GM13977 (cell line): ENCODE results near the gene GLRX5.
"Not testable (repeated sequence)": the region's sequence is repeated elsewhere in the genome, so short reads cannot be mapped to it uniquely, and the experiment has no call there.

ENCODE experiments used
- DNase-seq: peaks from one replicate; pipeline ENCODE4 v3.0.0; 2012; ENCODE audit warnings: low spot score
- in situ Hi-C: fragments of 300-500 bp; cut with MboI; formaldehyde crosslinking; loops from one replicate; pipeline ENCODE4 v1.12.0; 2022; ENCODE audit warnings: low sequenced_read_pairs, low pct_unique_long_range_greater_than_20kb, mixed read lengths, inconsistent platforms; ENCODE audit not compliant: unreplicated experiment
- TF ChIP-seq, protein P1 (sequence below): IDR thresholded peaks from 2 replicates; pipeline ENCODE4 v1.5.1; 2012; ENCODE audit warnings: mild to moderate bottlenecking, control low read depth; ENCODE audit not compliant: insufficient read depth; ENCODE audit errors: extremely low read depth, missing control alignments

GLRX5 gene

DNA sequence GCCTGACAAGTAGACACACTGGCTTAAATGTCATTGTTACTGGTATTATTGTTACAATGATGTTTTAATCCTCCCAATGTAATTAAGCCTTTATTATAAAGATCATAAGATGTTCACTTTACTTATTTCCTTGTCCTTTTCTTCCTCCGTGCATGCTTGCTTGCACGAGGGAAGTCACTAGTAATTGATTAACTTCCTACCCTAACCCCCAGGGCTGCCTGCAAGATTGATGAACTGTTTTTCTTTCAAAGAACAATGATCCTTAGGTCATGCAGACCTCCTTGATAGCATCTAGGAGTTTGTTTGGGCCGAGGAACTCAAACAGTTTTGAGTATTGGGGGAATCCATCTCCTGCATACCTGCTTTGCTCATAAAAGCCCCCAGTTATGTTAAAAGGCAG lies 43.0 kb downstream of the GLRX5 start:
- TF ChIP-seq, protein P1, sequence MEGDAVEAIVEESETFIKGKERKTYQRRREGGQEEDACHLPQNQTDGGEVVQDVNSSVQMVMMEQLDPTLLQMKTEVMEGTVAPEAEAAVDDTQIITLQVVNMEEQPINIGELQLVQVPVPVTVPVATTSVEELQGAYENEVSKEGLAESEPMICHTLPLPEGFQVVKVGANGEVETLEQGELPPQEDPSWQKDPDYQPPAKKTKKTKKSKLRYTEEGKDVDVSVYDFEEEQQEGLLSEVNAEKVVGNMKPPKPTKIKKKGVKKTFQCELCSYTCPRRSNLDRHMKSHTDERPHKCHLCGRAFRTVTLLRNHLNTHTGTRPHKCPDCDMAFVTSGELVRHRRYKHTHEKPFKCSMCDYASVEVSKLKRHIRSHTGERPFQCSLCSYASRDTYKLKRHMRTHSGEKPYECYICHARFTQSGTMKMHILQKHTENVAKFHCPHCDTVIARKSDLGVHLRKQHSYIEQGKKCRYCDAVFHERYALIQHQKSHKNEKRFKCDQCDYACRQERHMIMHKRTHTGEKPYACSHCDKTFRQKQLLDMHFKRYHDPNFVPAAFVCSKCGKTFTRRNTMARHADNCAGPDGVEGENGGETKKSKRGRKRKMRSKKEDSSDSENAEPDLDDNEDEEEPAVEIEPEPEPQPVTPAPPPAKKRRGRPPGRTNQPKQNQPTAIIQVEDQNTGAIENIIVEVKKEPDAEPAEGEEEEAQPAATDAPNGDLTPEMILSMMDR: no peak
- in situ Hi-C loops: no loop called here
- DNase-seq: no peak

DNA sequence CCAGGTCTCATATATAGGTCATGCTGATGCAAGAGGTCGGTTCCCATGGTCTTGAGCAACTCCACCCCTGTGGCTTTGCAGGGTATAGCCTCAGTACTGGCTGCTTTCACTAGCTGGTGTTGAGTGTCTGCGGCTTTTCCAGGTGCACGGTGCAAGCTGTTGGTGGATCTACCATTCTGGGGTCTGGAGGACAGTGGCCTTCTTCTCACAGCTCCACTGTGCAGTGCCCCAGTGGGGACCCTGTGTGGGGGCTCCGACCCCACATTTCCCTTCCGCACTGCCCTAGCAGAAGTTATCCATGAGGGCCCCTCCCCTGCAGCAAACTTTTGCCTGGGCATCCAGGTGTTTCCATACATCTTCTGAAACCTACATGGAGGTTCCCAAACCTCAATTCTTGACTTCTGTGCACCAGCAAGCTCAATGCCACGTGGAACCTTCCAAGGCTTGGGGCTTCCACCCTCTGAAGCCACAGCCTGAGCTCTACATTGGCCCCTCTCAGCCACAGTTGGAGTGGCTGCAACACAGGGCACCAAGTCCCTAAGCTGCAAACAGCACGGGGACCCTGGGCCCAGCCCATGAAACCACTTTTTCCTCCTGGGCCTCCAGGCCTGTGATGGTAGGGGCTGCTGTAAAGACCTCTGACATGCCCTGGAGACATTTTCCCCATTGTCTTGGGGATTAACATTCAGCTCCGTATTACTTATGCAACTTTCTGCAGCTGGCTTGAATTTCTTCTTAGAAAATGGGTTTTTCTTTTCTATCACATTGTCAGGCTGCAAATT lies 49.2 kb downstream of the GLRX5 start:
- DNase-seq, in situ Hi-C loops: not testable (repeated sequence)

DNA sequence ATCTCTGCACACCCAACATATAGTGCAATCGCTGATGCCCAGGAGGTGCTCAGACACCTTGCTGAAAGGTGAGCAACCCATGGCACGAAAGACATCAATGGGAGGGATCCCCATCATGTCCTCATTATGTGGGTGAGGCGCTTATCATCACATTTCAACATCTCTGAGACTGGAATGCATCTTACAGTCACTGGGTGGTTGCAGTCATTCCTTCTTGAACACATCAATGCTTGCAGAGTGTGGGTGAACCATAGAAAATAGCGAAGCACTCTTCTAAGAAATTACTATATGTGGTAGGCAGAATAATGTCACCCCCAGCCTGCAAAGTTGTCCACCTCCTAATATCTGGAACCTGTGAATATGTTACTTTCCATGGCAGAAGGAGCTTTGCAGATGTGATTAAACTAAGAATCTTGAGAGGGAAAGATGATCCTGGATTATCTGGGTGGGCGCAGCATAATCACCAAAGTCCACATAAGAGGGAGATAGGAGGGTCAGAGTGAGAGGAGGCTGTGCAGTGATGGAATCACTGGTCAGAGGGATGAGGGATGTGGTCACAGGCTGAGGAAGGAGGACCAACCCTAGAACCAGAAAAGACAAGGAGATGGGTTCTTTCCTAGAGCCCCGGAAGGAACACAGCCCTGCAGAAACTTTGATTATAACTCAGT lies 51.2 kb downstream of the GLRX5 start:
- DNase-seq: no peak
- in situ Hi-C loops: no loop called here
- TF ChIP-seq, protein P1: no peak

DNA sequence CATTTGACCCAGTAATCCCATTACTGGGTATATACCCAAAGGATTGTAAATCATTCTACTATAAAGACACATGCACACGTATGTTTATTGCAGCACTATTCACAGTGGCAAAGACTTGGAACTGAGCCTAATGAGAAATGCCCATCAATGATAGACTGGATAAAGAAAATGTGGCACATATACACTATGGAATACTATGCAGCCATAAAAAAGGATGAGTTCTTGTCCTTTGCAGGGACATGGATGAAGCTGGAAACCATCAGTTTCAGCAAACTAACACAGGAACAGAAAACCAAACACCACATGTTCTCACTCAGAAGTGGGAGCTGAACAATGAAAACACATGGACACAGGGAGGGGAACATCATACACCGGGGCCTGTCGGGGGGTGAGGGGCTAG lies 56.3 kb downstream of the GLRX5 start:
- in situ Hi-C loops: not testable (repeated sequence)

More for the DNA sequence above, 56.3 kb downstream of the GLRX5 start:
- not testable (repeated sequence) for DNase-seq
